ENCODE data around the gene PIP5K1B.

PIP5K1B gene

DNA sequence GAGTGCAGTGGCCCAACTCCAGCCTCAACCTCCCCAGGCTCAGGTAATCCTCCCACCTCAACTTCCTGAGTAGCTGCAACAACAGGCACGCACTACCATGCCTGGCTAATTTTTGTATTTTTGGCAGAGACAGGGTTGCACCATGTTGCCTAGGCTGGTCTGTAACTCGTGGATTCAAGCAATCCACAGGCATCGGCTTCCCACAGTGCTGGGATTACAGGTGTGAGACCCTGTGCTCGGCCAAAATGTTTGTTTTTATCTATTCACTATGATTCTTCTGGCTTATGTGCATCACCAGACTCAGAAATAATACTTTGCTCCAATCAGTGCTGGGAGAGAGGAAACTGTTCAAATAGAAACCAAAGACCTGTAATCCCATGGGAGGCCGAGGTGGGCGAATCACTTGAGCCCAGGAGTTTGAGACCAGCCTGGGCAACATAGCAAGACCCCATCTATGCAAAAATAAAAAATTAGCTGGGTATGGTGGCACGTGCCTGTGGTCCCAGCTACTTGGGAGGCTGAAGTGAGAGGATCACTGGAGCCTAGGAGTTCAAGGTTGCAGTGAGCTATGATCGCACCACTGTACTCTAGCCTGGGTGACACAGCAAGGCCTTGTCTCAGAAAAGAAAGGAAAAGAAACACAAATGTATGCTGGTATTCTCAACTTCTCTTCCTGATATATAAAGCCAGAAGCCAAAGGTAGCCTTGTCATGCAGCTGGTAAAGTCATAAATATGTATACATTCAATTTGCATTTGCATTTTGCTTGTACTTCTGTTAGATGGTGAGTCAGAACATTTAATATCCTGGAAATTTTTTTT is 4.5 kb downstream of the PIP5K1B start:
- Histone ChIP-seq H3K79me1 (ENCODE audit: low read depth, low read length) (no peaks in the 10 kb centered on the region), H3K18ac (ENCODE audit: low read length) (no peak overlapping the region), H2BK12ac (ENCODE audit: low read length) (no peak overlapping the region), H2BK5ac (ENCODE audit: low read length) (no peak overlapping the region), H2BK120ac (ENCODE audit: low read depth, low read length) (no peak overlapping the region), H2AK5ac (ENCODE audit: low read depth, low read length) (no peak overlapping the region), H3K9ac (ENCODE audit: low read depth, low read length, poor library complexity) (no peak overlapping the region), H2AFZ (ENCODE audit: low read length) (no peak overlapping the region), H3K36me3 (replicated peaks in 1 of 2; ENCODE audit: control insufficient read depth in 2 of 2, insufficient read depth in 2 of 2, low read length in 2 of 2) (peaks cover 0 to 54% of the 10 kb centered on the region in 2 donors), H3K14ac (ENCODE audit: low read length) (no peak overlapping the region), H3K4me1 (ENCODE audit: control insufficient read depth in 2 of 2, insufficient read depth in 1 of 2, low read depth in 1 of 2, low read length in 2 of 2) (peaks cover under 1 to 21% of the 10 kb centered on the region in 2 donors), H3K9me3 (replicated peaks in 1 of 2; ENCODE audit: control insufficient read depth in 2 of 2, insufficient read depth in 1 of 2, low read depth in 1 of 2, low read length in 2 of 2) (peaks cover 0 to 11% of the 10 kb centered on the region in 2 donors), H4K91ac (ENCODE audit: low read depth, low read length, poor library complexity) (no peak overlapping the region), H3K4me2 (ENCODE audit: insufficient read depth, low read length, poor library complexity, severe bottlenecking) (no peak overlapping the region), H3K27ac (replicated peaks; ENCODE audit: low read length) (no peak overlapping the region), H3K23ac (ENCODE audit: low read depth, low read length, poor library complexity) (no peak overlapping the region), H3K4me3 (ENCODE audit: low read length in 2 of 2) (no peak overlapping the region), H3K27me3 (ENCODE audit: control insufficient read depth in 3 of 3, insufficient read depth in 3 of 3, low read depth in 1 of 3, low read length in 3 of 3) (peaks cover 0 to 18% (median 0%) of the 10 kb centered on the region in 3 experiments), H2BK15ac (ENCODE audit: low read length) (no peak overlapping the region), H4K8ac (ENCODE audit: low read depth, low read length) (no peak overlapping the region), H3K4ac (ENCODE audit: low read length) (no peak overlapping the region)
- no peak for DNase-seq (ENCODE audit: low spot score)
- WGBS, 2 donors (ENCODE audit: extremely low coverage in 2 of 2, insufficient read length in 2 of 2, insufficient replicate concordance in 1 of 2): no CpG with 5 or more reads among the region's 8 CpGs

DNA sequence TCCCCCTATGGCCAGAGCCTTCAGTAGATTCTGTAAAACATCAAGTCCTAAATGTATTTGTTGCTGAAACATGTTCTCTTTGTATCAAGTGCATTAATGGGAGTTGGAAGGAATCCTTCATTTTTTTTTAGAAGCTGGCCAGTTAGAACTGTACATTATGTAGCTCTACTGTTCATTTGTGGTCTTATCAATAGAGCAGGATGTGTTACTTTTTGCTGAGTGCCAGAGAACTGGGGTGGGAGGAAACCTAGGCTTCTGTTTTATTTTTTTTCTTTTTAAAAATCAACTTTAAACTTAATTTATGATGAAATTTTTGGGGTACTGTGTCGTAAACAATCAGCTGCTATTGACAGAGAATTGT is 5.1 kb downstream of the PIP5K1B start:
- Histone ChIP-seq H3K23ac (ENCODE audit: low read depth, low read length, poor library complexity) (no peak overlapping the region), H2AK5ac (ENCODE audit: low read depth, low read length) (no peak overlapping the region), H2BK12ac (ENCODE audit: low read length) (no peak overlapping the region), H4K91ac (ENCODE audit: low read depth, low read length, poor library complexity) (no peak overlapping the region), H3K14ac (ENCODE audit: low read length) (no peak overlapping the region), H3K36me3 (replicated peaks in 1 of 2; ENCODE audit: control insufficient read depth in 2 of 2, insufficient read depth in 2 of 2, low read length in 2 of 2) (peaks cover 0 to 60% of the 10 kb centered on the region in 2 donors), H3K27ac (replicated peaks; ENCODE audit: low read length) (no peak overlapping the region), H3K79me1 (ENCODE audit: low read depth, low read length) (no peaks in the 10 kb centered on the region), H3K4me1 (ENCODE audit: control insufficient read depth in 2 of 2, insufficient read depth in 1 of 2, low read depth in 1 of 2, low read length in 2 of 2) (peaks cover 0 to 21% of the 10 kb centered on the region in 2 donors), H2AFZ (ENCODE audit: low read length) (no peak overlapping the region), H3K4me3 (ENCODE audit: low read length in 2 of 2) (no peak overlapping the region), H3K18ac (ENCODE audit: low read length) (no peak overlapping the region), H3K4ac (ENCODE audit: low read length) (no peak overlapping the region), H4K8ac (ENCODE audit: low read depth, low read length) (no peak overlapping the region), H2BK120ac (ENCODE audit: low read depth, low read length) (no peak overlapping the region), H2BK15ac (ENCODE audit: low read length) (no peak overlapping the region), H3K27me3 (ENCODE audit: control insufficient read depth in 3 of 3, insufficient read depth in 3 of 3, low read depth in 1 of 3, low read length in 3 of 3) (peaks cover 0 to 18% (median 0%) of the 10 kb centered on the region in 3 experiments), H3K4me2 (ENCODE audit: insufficient read depth, low read length, poor library complexity, severe bottlenecking) (no peak overlapping the region), H3K9me3 (replicated peaks in 1 of 2; ENCODE audit: control insufficient read depth in 2 of 2, insufficient read depth in 1 of 2, low read depth in 1 of 2, low read length in 2 of 2) (peaks cover 0 to 11% of the 10 kb centered on the region in 2 donors), H3K9ac (ENCODE audit: low read depth, low read length, poor library complexity) (no peak overlapping the region), H2BK5ac (ENCODE audit: low read length) (no peak overlapping the region)
- DNase-seq (ENCODE audit: low spot score): no peak
- WGBS, 2 donors (ENCODE audit: extremely low coverage in 2 of 2, insufficient read length in 2 of 2, insufficient replicate concordance in 1 of 2): no CpG with 5 or more reads among the region's 1 CpG

DNA sequence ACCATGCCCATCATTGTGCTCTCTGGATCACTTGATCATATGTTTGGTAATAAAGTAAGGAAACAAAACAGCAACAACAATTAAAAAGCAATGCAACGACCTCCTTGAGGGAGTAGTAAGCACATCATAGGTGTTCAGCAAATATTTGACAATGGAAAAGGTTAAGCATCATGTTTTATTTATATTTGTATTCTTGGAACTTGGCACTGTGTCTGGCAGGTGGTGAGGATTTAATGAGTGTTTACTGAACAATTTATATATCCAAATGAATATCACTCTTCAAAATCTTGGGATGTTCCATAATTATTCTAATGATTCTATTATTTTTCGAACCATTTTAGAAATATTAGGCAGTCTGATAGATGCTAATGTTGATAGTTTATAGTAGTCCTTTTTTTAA is 6.2 kb downstream of the PIP5K1B start:
- no peak overlapping the region for H2AFZ ChIP-seq (ENCODE audit: low read length)

DNA sequence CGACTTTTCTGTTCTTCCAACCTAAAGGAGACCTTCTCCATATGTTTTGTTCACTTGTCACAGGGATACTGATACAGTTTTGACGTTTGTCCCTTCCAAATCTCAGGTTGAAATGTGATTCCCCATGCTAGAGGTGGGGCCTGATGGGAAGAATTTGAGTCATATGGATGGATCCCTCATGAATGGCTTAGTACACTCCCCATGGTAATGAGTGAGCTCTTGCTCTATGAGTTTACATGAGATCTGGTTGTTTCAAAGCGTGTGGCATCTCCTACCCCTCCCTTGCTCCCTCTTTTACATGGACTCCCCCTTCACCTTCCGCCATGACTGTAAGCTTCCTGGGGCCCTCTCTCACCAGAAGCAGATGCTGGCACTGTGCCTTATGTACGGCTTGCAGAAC is 6.9 kb downstream of the PIP5K1B start:
- H3K4ac ChIP-seq (ENCODE audit: low read length): no peak overlapping the region
- no peak overlapping the region for H3K4me2 ChIP-seq (ENCODE audit: insufficient read depth, low read length, poor library complexity, severe bottlenecking)
- H4K91ac ChIP-seq (ENCODE audit: low read depth, low read length, poor library complexity): no peak overlapping the region
- no peak overlapping the region for H3K27ac ChIP-seq (replicated peaks; ENCODE audit: low read length)
- no peak overlapping the region for H2BK12ac ChIP-seq (ENCODE audit: low read length)
- H2AK5ac ChIP-seq (ENCODE audit: low read depth, low read length): no peak overlapping the region
- no peak overlapping the region for H3K14ac ChIP-seq (ENCODE audit: low read length)
- H3K4me3 ChIP-seq (ENCODE audit: low read length in 2 of 2): no peak overlapping the region
- WGBS, 2 donors (ENCODE audit: extremely low coverage in 2 of 2, insufficient read length in 2 of 2, insufficient replicate concordance in 1 of 2): no CpG with 5 or more reads among the region's 5 CpGs
- peaks cover 0 to 79% of the 10 kb centered on the region in 2 donors for H3K36me3 ChIP-seq (replicated peaks in 1 of 2; ENCODE audit: control insufficient read depth in 2 of 2, insufficient read depth in 2 of 2, low read length in 2 of 2)
- no peak overlapping the region for H3K9ac ChIP-seq (ENCODE audit: low read depth, low read length, poor library complexity)
- H3K23ac ChIP-seq (ENCODE audit: low read depth, low read length, poor library complexity): no peak overlapping the region
- H3K4me1 ChIP-seq (ENCODE audit: control insufficient read depth in 2 of 2, insufficient read depth in 1 of 2, low read depth in 1 of 2, low read length in 2 of 2): peaks cover 0 to 19% of the 10 kb centered on the region in 2 donors
- no peak overlapping the region for H3K18ac ChIP-seq (ENCODE audit: low read length)
- no peak for DNase-seq (ENCODE audit: low spot score)
- no peak overlapping the region for H2BK15ac ChIP-seq (ENCODE audit: low read length)
- H2BK5ac ChIP-seq (ENCODE audit: low read length): no peak overlapping the region
- no peak overlapping the region for H4K8ac ChIP-seq (ENCODE audit: low read depth, low read length)
- H2AFZ ChIP-seq (ENCODE audit: low read length): no peak overlapping the region
- peaks cover 0 to 4% (median 0%) of the 10 kb centered on the region in 3 experiments for H3K27me3 ChIP-seq (ENCODE audit: control insufficient read depth in 3 of 3, insufficient read depth in 3 of 3, low read depth in 1 of 3, low read length in 3 of 3)
- no peaks in the 10 kb centered on the region for H3K79me1 ChIP-seq (ENCODE audit: low read depth, low read length)
- H3K9me3 ChIP-seq (replicated peaks in 1 of 2; ENCODE audit: control insufficient read depth in 2 of 2, insufficient read depth in 1 of 2, low read depth in 1 of 2, low read length in 2 of 2): peaks cover 0 to 11% of the 10 kb centered on the region in 2 donors
- H2BK120ac ChIP-seq (ENCODE audit: low read depth, low read length): no peak overlapping the region

More for the DNA sequence above, 6.2 kb downstream of the PIP5K1B start:
- H2BK5ac ChIP-seq (ENCODE audit: low read length): no peak overlapping the region
- H3K14ac ChIP-seq (ENCODE audit: low read length): no peak overlapping the region
- H2AK5ac ChIP-seq (ENCODE audit: low read depth, low read length): no peak overlapping the region
- peaks cover 0 to 11% of the 10 kb centered on the region in 2 donors for H3K9me3 ChIP-seq (replicated peaks in 1 of 2; ENCODE audit: control insufficient read depth in 2 of 2, insufficient read depth in 1 of 2, low read depth in 1 of 2, low read length in 2 of 2)
- H2BK15ac ChIP-seq (ENCODE audit: low read length): no peak overlapping the region
- no peak overlapping the region for H3K4ac ChIP-seq (ENCODE audit: low read length)
- H3K27me3 ChIP-seq (ENCODE audit: control insufficient read depth in 3 of 3, insufficient read depth in 3 of 3, low read depth in 1 of 3, low read length in 3 of 3): peaks cover 0 to 11% (median 0%) of the 10 kb centered on the region in 3 experiments
- H4K91ac ChIP-seq (ENCODE audit: low read depth, low read length, poor library complexity): no peak overlapping the region
- H3K23ac ChIP-seq (ENCODE audit: low read depth, low read length, poor library complexity): no peak overlapping the region
- no peak overlapping the region for H4K8ac ChIP-seq (ENCODE audit: low read depth, low read length)
- H3K18ac ChIP-seq (ENCODE audit: low read length): no peak overlapping the region
- no peaks in the 10 kb centered on the region for H3K79me1 ChIP-seq (ENCODE audit: low read depth, low read length)
- H3K9ac ChIP-seq (ENCODE audit: low read depth, low read length, poor library complexity): no peak overlapping the region
- WGBS, 2 donors (ENCODE audit: extremely low coverage in 2 of 2, insufficient read length in 2 of 2, insufficient replicate concordance in 1 of 2): no CpG with 5 or more reads among the region's 2 CpGs
- H3K27ac ChIP-seq (replicated peaks; ENCODE audit: low read length): no peak overlapping the region
- no peak for DNase-seq (ENCODE audit: low spot score)
- peaks cover 0 to 72% of the 10 kb centered on the region in 2 donors for H3K36me3 ChIP-seq (replicated peaks in 1 of 2; ENCODE audit: control insufficient read depth in 2 of 2, insufficient read depth in 2 of 2, low read length in 2 of 2)
- peaks cover 0 to 21% of the 10 kb centered on the region in 2 donors for H3K4me1 ChIP-seq (ENCODE audit: control insufficient read depth in 2 of 2, insufficient read depth in 1 of 2, low read depth in 1 of 2, low read length in 2 of 2)
- H2BK120ac ChIP-seq (ENCODE audit: low read depth, low read length): no peak overlapping the region
- H3K4me3 ChIP-seq (ENCODE audit: low read length in 2 of 2): no peak overlapping the region
- no peak overlapping the region for H2BK12ac ChIP-seq (ENCODE audit: low read length)
- no peak overlapping the region for H3K4me2 ChIP-seq (ENCODE audit: insufficient read depth, low read length, poor library complexity, severe bottlenecking)
